NCI-H526 (cell line): ENCODE data around the gene SHROOM1.

Source experiments
- DNase-seq, 2 experiments: peaks; one replicate each; lab custom pipeline; 2025; lab: John Stamatoyannopoulos, UW

SHROOM1 gene

GRCh38 chr5:132850066-132850465 lies 19.6 kb upstream of the SHROOM1 start:
- peak in 1 of 2 experiments; percentile 4 for DNase-seq

GRCh38 chr5:132849347-132849746 lies 18.9 kb upstream of the SHROOM1 start:
- no peak for DNase-seq

GRCh38 chr5:132848270-132848669 lies 17.8 kb upstream of the SHROOM1 start:
- no peak for DNase-seq

- no peak for DNase-seq
Observed at GRCh38 chr5:132841305-132841704, 10.9 kb upstream of the SHROOM1 start.

GRCh38 chr5:132840896-132841295 lies 10.4 kb upstream of the SHROOM1 start:
- DNase-seq: no peak

GRCh38 chr5:132840313-132840712 lies 9.9 kb upstream of the SHROOM1 start:
- DNase-seq: no peak

- no peak for DNase-seq
Observed at GRCh38 chr5:132839426-132840301, 9.2 kb upstream of the SHROOM1 start.

GRCh38 chr5:132838516-132839282 lies 8.3 kb upstream of the SHROOM1 start:
- DNase-seq: no peak

- no peak for DNase-seq
Observed at GRCh38 chr5:132837868-132838267, 7.4 kb upstream of the SHROOM1 start.

- DNase-seq: no peak
Observed at GRCh38 chr5:132836852-132837251, 6.4 kb upstream of the SHROOM1 start.

- no peak for DNase-seq
Observed at GRCh38 chr5:132834057-132834456, 3.6 kb upstream of the SHROOM1 start.

GRCh38 chr5:132832612-132833011 lies 2.2 kb upstream of the SHROOM1 start:
- no peak for DNase-seq

GRCh38 chr5:132831095-132831860 lies 831 bp upstream of the SHROOM1 start:
- DNase-seq: no peak

GRCh38 chr5:132829742-132830435 lies 558 bp downstream of the SHROOM1 start:
- peak; percentile 8 to 74 for DNase-seq

- no peak for DNase-seq
Observed at GRCh38 chr5:132828846-132829494, 1.5 kb downstream of the SHROOM1 start.

GRCh38 chr5:132827943-132828673 lies 2.3 kb downstream of the SHROOM1 start:
- DNase-seq: no peak

- no peak for DNase-seq
Observed at GRCh38 chr5:132826424-132827082, 3.9 kb downstream of the SHROOM1 start.

GRCh38 chr5:132825834-132826391 lies 4.5 kb downstream of the SHROOM1 start:
- no peak for DNase-seq

GRCh38 chr5:132825033-132825833 lies 5.2 kb downstream of the SHROOM1 start:
- DNase-seq: no peak
